HCT116 (cell line): Measurements from ENCODE around the gene RUBCN.

ENCODE experiments used
- EGR1 ChIP-seq: IDR thresholded peaks from 2 replicates; pipeline ENCODE4 v1.6.1; 2012; ENCODE audit warnings: low read depth
- EZH2 ChIP-seq: fragments of 200-600 bp; sonication (generic); IDR thresholded peaks from 2 replicates; pipeline ENCODE4 v1.6.1; 2017; ENCODE audit warnings: antibody characterized with exemption, mixed run types
- FOSL1 ChIP-seq: IDR thresholded peaks from 2 replicates; pipeline ENCODE4 v1.6.1; 2012; ENCODE audit warnings: low read depth
- MAX ChIP-seq: IDR thresholded peaks from 2 replicates; pipeline ENCODE4 v1.6.1; 2012
- POLR2A ChIP-seq: IDR thresholded peaks from 2 replicates; pipeline ENCODE4 v1.7.0; 2011; ENCODE audit warnings: borderline replicate concordance; ENCODE audit not compliant: insufficient read depth, insufficient read length; ENCODE audit errors: extremely low read depth
- POLR2AphosphoS5 ChIP-seq: IDR thresholded peaks from 2 replicates; pipeline ENCODE4 v1.6.1; 2011; ENCODE audit warnings: mild to moderate bottlenecking, low read depth, low read length, moderate library complexity
- RAD21 ChIP-seq: IDR thresholded peaks from 2 replicates; pipeline ENCODE4 v1.6.1; 2012; ENCODE audit warnings: low read depth, mild to moderate bottlenecking
- SRF ChIP-seq: IDR thresholded peaks from 2 replicates; pipeline ENCODE4 v1.6.1; 2012; ENCODE audit warnings: low read depth
- TCF7L2 ChIP-seq: IDR thresholded peaks from 2 replicates; pipeline ENCODE4 v1.7.0; 2011; ENCODE audit warnings: borderline replicate concordance, inconsistent platforms; ENCODE audit not compliant: insufficient read depth, insufficient read length; ENCODE audit errors: extremely low read depth
- ZFX ChIP-seq: fragments of 450-650 bp; IDR thresholded peaks from 2 replicates; pipeline ENCODE4 v1.6.1; 2017
- ZNF274 ChIP-seq: fragments of 200-500 bp; sonication (Bioruptor generic); IDR thresholded peaks from 2 replicates; pipeline ENCODE4 v1.6.1; 2014; ENCODE audit warnings: mild to moderate bottlenecking, low read depth, low read length, inconsistent platforms
- TF ChIP-seq, protein P1 (sequence below), 3 experiments: fragments of 200-600 bp in 1 of 3; sonication (generic) in 1 of 3; IDR thresholded peaks in 2 of 3; conservative IDR thresholded peaks in 1 of 3; 2 replicates each; pipeline ENCODE4 v1.5.1; 2012 to 2017; ENCODE audit warnings: low read depth in 2 of 3, low read length in 2 of 3, antibody characterized with exemption in 1 of 3, borderline replicate concordance in 1 of 3, control low read depth in 1 of 3, mild to moderate bottlenecking in 1 of 3, mixed read lengths in 1 of 3, mixed run types in 1 of 3, moderate library complexity in 1 of 3; ENCODE audit not compliant: insufficient read depth in 1 of 3
- TF ChIP-seq, protein P2 (sequence below): IDR thresholded peaks from 2 replicates; pipeline ENCODE4 v1.6.1; 2012
- TF ChIP-seq, protein P3 (sequence below): IDR thresholded peaks from 2 replicates; pipeline ENCODE4 v1.6.1; 2012; ENCODE audit warnings: low read depth

- TF ChIP-seq, protein P1, sequence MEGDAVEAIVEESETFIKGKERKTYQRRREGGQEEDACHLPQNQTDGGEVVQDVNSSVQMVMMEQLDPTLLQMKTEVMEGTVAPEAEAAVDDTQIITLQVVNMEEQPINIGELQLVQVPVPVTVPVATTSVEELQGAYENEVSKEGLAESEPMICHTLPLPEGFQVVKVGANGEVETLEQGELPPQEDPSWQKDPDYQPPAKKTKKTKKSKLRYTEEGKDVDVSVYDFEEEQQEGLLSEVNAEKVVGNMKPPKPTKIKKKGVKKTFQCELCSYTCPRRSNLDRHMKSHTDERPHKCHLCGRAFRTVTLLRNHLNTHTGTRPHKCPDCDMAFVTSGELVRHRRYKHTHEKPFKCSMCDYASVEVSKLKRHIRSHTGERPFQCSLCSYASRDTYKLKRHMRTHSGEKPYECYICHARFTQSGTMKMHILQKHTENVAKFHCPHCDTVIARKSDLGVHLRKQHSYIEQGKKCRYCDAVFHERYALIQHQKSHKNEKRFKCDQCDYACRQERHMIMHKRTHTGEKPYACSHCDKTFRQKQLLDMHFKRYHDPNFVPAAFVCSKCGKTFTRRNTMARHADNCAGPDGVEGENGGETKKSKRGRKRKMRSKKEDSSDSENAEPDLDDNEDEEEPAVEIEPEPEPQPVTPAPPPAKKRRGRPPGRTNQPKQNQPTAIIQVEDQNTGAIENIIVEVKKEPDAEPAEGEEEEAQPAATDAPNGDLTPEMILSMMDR (IDR thresholded peaks at IDR 0.05 in 2 of 3, conservative IDR thresholded peaks at IDR 0.05 in 1 of 3; ENCODE audit: borderline replicate concordance in 1 of 3, insufficient read depth in 1 of 3, low read depth in 2 of 3, low read length in 2 of 3), result no peak
- TF ChIP-seq EZH2 (no peak), FOSL1 (no peak), POLR2A (no peak), POLR2AphosphoS5 (no peak), TCF7L2 (no peak), RAD21 (no peak), MAX (no peak), ZNF274 (no peak), SRF (no peak), EGR1 (no peak), ZFX (no peak)
- TF ChIP-seq, protein P2, sequence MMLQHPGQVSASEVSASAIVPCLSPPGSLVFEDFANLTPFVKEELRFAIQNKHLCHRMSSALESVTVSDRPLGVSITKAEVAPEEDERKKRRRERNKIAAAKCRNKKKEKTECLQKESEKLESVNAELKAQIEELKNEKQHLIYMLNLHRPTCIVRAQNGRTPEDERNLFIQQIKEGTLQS, result no peak
- TF ChIP-seq, protein P3, sequence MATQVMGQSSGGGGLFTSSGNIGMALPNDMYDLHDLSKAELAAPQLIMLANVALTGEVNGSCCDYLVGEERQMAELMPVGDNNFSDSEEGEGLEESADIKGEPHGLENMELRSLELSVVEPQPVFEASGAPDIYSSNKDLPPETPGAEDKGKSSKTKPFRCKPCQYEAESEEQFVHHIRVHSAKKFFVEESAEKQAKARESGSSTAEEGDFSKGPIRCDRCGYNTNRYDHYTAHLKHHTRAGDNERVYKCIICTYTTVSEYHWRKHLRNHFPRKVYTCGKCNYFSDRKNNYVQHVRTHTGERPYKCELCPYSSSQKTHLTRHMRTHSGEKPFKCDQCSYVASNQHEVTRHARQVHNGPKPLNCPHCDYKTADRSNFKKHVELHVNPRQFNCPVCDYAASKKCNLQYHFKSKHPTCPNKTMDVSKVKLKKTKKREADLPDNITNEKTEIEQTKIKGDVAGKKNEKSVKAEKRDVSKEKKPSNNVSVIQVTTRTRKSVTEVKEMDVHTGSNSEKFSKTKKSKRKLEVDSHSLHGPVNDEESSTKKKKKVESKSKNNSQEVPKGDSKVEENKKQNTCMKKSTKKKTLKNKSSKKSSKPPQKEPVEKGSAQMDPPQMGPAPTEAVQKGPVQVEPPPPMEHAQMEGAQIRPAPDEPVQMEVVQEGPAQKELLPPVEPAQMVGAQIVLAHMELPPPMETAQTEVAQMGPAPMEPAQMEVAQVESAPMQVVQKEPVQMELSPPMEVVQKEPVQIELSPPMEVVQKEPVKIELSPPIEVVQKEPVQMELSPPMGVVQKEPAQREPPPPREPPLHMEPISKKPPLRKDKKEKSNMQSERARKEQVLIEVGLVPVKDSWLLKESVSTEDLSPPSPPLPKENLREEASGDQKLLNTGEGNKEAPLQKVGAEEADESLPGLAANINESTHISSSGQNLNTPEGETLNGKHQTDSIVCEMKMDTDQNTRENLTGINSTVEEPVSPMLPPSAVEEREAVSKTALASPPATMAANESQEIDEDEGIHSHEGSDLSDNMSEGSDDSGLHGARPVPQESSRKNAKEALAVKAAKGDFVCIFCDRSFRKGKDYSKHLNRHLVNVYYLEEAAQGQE, result no peak
Measured at GRCh38 chr3:197683191-197683590, 53.5 kb downstream of the RUBCN start.
